K562 (cell line): ENCODE measurements around the gene C1orf116. TPM values are rescaled to one million over a fixed set of nuclear protein-coding genes. Genes with fewer than 3 reads are reported as not detected.
A peak's percentile ranks its signal among the peaks of the same experiment; 100 is the strongest.

Experiments
- CBX2 ChIP-seq: fragments of 200-600 bp; sonication (generic); IDR thresholded peaks from one replicate; pipeline ENCODE4 v1.6.1; 2012; ENCODE audit warnings: mild to moderate bottlenecking, low read length, inconsistent platforms; ENCODE audit not compliant: insufficient read depth, poor library complexity, severe bottlenecking
- CREM ChIP-seq: IDR thresholded peaks from 2 replicates; pipeline ENCODE4 v1.6.1; 2014; ENCODE audit warnings: antibody characterized with exemption, low read depth
- GABPB1 ChIP-seq: sonication (generic); formaldehyde crosslinking; IDR thresholded peaks from 2 replicates; pipeline ENCODE4 v1.8.0; 2022; ENCODE audit warnings: mild to moderate bottlenecking, missing genetic modification reagents
- HDAC6 ChIP-seq: IDR thresholded peaks from 2 replicates; pipeline ENCODE4 v1.6.1; 2012; ENCODE audit warnings: low read depth, mild to moderate bottlenecking, control low read depth, inconsistent platforms, low read length, moderate library complexity
- KLF13 ChIP-seq: fragments of 450-650 bp; IDR thresholded peaks from 2 replicates; pipeline ENCODE4 v1.6.1; 2016; ENCODE audit warnings: missing genetic modification characterization, low read depth, mild to moderate bottlenecking, missing compliant biosample characterization, moderate library complexity, borderline replicate concordance
- LCOR ChIP-seq: sonication (generic); formaldehyde crosslinking; IDR thresholded peaks from 2 replicates; pipeline ENCODE4 v1.8.0; 2022; ENCODE audit warnings: mild to moderate bottlenecking, missing genetic modification reagents
- MYNN ChIP-seq, 2 experiments: sonication (generic); formaldehyde crosslinking in 1 of 2; IDR thresholded peaks; 2 replicates each; pipeline versions ENCODE4 v1.5.0 to v1.6.1; 2016 to 2020; ENCODE audit warnings: antibody characterized with exemption in 1 of 2, missing genetic modification reagents in 1 of 2
- NFYB ChIP-seq: IDR thresholded peaks from 2 replicates; pipeline ENCODE4 v1.6.1; 2011; ENCODE audit warnings: mild to moderate bottlenecking, moderate library complexity; ENCODE audit not compliant: insufficient read length; ENCODE audit errors: extremely low read depth
- TBP ChIP-seq: optimal IDR thresholded peaks from 2 replicates; pipeline ENCODE3; 2011; ENCODE audit warnings: low read depth, low read length, improper control_type of control experiment
- ZBTB40 ChIP-seq, 2 experiments: fragments of 450-650 bp in 1 of 2; sonication (generic) in 1 of 2; formaldehyde crosslinking in 1 of 2; IDR thresholded peaks; 2 replicates each; pipeline versions ENCODE4 v1.7.1 to v1.9.0; 2016 to 2022; ENCODE audit warnings: inconsistent platforms in 1 of 2, mild to moderate bottlenecking in 1 of 2, missing genetic modification reagents in 1 of 2
- ZBTB8A ChIP-seq: fragments of 450-650 bp; IDR thresholded peaks from 2 replicates; pipeline ENCODE4 v1.6.1; 2018; ENCODE audit warnings: mild to moderate bottlenecking, moderate library complexity; ENCODE audit not compliant: partially characterized antibody
- ZHX1 ChIP-seq: fragments of 150-350 bp; conservative IDR thresholded peaks from 2 replicates; pipeline ENCODE4 v1.6.1; 2014; ENCODE audit warnings: low read length
- ZNF134 ChIP-seq: fragments of 250-450 bp; sonication (Bioruptor Pico); conservative IDR thresholded peaks from 2 replicates; pipeline ENCODE4 v1.4.0; 2020
- ZNF253 ChIP-seq: fragments of 250-450 bp; sonication (Bioruptor Pico); conservative IDR thresholded peaks from 2 replicates; pipeline ENCODE4 v1.6.1; 2021; ENCODE audit warnings: mild to moderate bottlenecking
- ZNF282 ChIP-seq: sonication (generic); formaldehyde crosslinking; IDR thresholded peaks from 2 replicates; pipeline ENCODE4 v1.8.1; 2023; ENCODE audit warnings: missing genetic modification reagents
- ZNF75A ChIP-seq: fragments of 450-650 bp; formaldehyde crosslinking; IDR thresholded peaks from 2 replicates; pipeline ENCODE4 v1.4.0; 2020; ENCODE audit warnings: mild to moderate bottlenecking
- polyA plus RNA-seq, 8 experiments: library from polyadenylated mRNA; depleted of rRNA in 4 of 8; stranded (reverse) in 5 of 8; unstranded in 3 of 8; fragments of >200 nt; fragmentation: Nextera tagmentation in 2 of 8; fragmentation: Illumina TruSeq in 1 of 8; extraction: Ambion mirVana in 2 of 8; extraction: Trizol in 1 of 8; gene quantifications; 2 replicates each; pipeline versions ENCODE4 v1.2.1 to v1.2.3, GENCODE V29; 2011 to 2014; ENCODE audit warnings: inconsistent platforms in 1 of 8, missing spikeins in 1 of 8
- total RNA-seq, 7 experiments: library from RNA; depleted of rRNA in 6 of 7; stranded (reverse); fragments of >200 nt in 6 of 7; fragmentation: Illumina TruSeq in 2 of 7; extraction: Trizol in 2 of 7; gene quantifications; 2 replicates each; pipeline versions ENCODE4 v1.2.1 to v1.2.3, GENCODE V29; 2011 to 2021; ENCODE audit warnings: low replicate concordance in 1 of 7

Gene C1orf116
- total and polyA plus RNA-seq, 9 of the 15 experiments (the other 6 are each of a cell fraction or from before 2014, with no cell fraction given) = 0.62 to 3.0 (median 0.95) TPM

GRCh38 chr1:207034208-207034607 lies 1.7 kb upstream of the C1orf116 start (continued):
- TF ChIP-seq MYNN (IDR thresholded peaks at IDR 0.05) (no peak), MYNN (CRISPR knock-in tag; IDR thresholded peaks at IDR 0.05) (no peak), CBX2 (no peak), ZNF75A (CRISPR knock-in tag) (no peak), KLF13 (no peak), ZNF253 (CRISPR knock-in tag) (no peak), LCOR (no peak), GABPB1 (CRISPR knock-in tag) (peak; percentile 69), TBP (no peak), NFYB (no peak), ZNF282 (CRISPR knock-in tag) (no peak), ZHX1 (no peak), ZBTB40 (IDR thresholded peaks at IDR 0.05) (no peak), ZBTB40 (CRISPR knock-in tag; IDR thresholded peaks at IDR 0.05) (no peak), ZNF134 (CRISPR knock-in tag) (no peak), CREM (peak; percentile 94), HDAC6 (no peak), ZBTB8A (no peak)
